8988T (cell line): ENCODE data around the gene TMEM179.
A peak's percentile ranks its signal among the peaks of the same experiment; 100 is the strongest.

ENCODE experiments used
- DNase-seq: peaks from one replicate; pipeline ENCODE4 v3.0.0; 2011

TMEM179 gene

GRCh38 chr14:104554088-104554607 is 50.4 kb downstream of the TMEM179 start:
- no peak for DNase-seq

DNA sequence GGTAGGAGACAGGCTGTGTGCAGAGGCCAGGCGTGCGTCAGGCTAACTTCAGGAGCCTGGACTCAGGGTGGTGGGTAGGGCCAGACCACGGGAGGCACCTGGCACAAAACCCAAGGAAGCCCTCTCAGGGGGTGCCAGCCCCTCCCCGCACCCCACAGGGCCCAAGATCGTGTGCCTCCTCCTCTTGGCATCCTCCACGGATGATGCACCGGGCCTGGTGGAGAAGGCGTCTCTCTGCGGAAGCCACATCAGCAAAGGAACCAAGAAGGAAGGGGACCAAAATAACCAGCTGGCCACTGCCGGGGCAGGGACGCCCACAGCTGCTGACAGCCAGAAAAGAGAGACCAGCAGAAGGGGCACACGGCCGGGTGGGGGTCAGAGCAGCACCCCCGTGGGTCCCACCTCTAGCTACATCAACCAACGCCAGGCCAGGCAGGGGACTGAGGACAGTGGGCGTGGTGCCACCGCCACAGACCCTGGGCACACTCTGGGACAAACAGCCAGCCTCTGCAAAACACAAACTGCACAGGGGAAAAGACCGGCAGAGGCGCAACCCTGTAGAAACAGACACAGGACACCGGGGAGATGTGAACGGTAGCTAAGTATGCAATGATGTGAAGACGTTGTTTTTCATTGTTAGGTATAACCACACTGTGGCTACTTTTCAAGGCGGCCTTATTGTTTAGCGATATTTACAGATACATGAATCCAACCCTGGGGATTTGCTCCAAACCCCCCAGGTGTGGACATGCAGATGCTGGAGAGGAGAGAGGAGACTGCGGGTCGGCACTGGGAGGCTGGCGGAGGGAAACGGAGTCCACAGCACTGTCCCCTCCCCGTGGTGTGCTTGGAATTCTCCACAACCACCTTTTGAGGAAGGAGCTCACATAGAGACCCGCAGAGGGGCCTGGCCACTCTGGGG is 51.1 kb downstream of the TMEM179 start:
- DNase-seq, result no peak

- no peak for DNase-seq
These were observed 51.8 kb downstream of the TMEM179 start for GRCh38 chr14:104552738-104553125.

- peak; percentile 33 for DNase-seq
These were observed 52.5 kb downstream of the TMEM179 start for GRCh38 chr14:104551851-104552737.

DNA sequence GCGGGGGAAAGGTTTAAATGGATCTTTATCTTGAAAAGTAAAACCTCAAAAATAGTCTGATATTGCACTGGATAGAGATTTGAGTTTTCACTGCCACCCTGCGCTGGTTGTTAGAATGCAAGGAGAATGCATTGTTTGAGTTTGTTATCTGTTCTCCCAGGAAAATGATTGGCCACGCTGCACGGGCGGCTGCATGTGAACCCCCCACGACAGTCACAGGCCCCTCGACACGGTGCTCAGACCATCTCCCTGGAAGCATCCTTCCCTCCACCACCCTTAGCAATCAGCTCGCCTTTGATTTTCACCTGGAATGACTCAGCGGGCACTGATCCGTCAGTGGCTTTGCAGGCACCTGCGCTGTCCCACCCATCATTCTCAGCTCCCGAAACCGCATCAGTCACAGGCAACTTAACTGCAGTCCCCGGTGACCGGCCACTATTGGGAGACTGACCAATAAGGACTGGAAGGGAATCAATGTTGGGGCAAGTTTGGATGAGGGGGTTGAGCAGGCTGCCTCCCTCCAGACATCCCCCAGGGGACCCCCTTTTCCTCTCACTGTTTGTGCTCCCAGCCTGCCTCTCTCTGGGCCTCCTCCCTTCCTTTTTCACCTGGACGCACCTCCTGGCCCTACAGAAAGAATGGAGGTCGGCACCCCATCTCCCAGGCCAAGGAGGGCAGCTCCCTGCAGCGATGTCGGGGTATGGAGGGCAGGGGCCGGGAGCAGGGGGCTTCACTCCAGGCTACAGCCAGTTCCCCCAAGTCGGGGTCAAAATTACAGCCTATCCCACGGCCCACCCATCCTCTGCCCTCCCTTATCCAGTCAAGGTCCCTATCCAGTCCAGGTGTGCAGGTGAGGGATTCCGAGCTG is 53.5 kb downstream of the TMEM179 start:
- DNase-seq, result no peak

- no peak for DNase-seq
These were observed 54.2 kb downstream of the TMEM179 start for GRCh38 chr14:104550340-104550860.

GRCh38 chr14:104549536-104550339 is 54.8 kb downstream of the TMEM179 start:
- no peak for DNase-seq

DNA sequence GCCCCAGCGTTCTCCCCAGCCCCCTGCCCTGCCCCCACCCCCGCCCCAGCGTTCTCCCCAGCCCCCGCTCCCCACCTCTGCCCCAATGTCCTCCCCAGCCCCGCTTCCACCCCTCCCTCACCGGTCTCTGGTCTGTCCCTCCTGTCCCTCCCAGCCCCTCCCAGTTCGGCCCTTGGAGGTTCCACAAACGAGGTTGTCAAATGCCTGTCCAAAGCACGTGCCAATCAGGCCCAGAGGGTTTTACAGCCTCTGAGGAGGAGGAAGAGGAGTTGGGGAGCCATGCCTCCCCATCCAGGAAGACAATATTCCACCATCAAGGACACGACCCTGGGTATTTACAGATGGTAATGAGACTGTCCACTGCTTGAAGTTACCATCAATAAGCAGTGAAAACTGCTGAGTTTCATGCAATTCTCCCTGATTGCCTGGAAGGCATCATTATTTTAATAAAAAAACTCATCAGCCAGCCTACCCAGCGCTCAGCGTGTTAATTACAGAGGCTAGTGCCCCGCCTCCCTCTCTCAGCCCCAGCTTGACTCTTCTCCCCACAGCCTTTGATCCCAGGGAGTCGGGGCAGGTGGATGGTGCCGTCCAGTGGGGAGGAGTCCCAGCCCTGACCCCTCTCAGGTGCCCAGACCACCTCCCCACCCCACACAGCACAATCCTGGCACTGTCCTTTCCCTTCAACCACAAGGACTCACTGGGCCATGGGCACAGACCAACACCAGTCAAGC is 55.6 kb downstream of the TMEM179 start:
- DNase-seq, result no peak

DNA sequence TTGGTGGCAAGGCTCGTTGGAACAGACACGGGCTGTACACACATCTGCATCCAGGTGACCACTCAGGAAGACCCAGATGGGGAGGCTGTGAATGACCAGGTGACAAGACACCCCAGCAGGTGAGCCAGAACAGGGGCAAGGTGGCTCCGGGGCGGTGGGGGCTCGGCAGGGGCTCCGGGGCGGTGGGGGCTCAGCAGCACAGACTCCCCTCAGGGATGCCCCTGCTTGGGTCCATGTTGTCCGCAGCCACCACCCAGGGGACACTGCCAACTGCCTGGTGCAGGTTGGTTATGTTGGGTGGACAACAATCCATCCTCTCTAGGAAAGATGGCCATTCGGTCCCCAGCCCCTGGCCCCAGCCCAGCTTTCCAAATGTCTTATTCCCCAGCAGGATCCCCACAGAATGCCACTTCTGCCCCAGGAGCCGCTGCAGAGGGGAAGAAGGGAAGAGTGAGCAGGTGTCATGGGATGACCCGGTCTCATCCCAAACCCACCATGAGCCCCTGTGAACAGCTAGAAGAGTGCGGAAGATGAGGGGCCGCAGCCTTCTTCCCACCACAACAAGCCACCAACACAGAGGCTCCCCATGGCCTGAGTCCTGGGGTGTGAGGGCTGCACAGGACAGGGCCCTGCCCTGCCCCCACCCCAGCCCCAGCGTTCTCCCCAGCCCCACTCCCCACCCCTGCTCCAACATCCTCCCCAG is 56.4 kb downstream of the TMEM179 start:
- no peak for DNase-seq

- DNase-seq, result no peak
These were observed 57.1 kb downstream of the TMEM179 start for GRCh38 chr14:104547310-104547997.

- no peak for DNase-seq
These were observed 57.8 kb downstream of the TMEM179 start for GRCh38 chr14:104546591-104547309.

- no peak for DNase-seq
These were observed 58.5 kb downstream of the TMEM179 start for GRCh38 chr14:104545942-104546501.

DNA sequence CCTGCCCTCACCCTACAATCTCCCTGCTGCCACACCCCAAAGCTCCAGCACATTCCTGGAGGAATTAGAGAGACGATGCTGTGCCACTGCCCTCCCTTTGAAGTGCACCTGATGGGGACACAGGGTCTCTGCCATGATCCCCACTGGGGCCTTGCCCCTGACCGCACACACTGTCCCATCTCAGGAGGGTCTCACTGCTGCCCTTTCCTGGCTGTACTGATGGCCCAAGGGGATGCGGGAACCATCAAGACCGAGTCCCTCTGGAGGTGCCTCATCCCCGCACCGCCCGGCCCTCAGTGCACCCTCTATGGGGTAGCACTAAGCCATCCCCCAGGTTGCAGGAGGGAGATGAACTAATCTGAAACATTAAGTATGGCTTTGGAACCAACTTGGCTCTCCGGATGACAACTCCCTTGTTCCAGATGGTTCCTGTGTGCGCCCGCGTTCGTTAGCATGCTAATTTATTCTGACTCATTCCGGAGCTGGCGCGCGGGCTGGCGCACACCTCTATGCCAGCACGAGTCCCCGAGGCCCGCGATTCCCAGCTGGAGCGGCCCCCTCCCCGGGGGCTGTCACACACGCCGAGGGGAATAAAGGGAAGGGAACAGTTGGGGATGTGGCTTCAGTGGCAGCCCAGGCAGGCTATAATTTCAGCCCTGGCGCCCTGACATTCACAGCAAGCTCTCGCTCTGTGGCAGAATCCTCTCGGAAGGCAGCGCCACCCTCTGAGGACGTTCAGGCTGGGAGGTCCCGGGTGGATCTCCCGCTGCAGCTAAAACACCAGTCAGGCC is 59.2 kb downstream of the TMEM179 start:
- DNase-seq, result no peak

- DNase-seq, result no peak
These were observed 60.1 kb downstream of the TMEM179 start for GRCh38 chr14:104544362-104544961.

DNA sequence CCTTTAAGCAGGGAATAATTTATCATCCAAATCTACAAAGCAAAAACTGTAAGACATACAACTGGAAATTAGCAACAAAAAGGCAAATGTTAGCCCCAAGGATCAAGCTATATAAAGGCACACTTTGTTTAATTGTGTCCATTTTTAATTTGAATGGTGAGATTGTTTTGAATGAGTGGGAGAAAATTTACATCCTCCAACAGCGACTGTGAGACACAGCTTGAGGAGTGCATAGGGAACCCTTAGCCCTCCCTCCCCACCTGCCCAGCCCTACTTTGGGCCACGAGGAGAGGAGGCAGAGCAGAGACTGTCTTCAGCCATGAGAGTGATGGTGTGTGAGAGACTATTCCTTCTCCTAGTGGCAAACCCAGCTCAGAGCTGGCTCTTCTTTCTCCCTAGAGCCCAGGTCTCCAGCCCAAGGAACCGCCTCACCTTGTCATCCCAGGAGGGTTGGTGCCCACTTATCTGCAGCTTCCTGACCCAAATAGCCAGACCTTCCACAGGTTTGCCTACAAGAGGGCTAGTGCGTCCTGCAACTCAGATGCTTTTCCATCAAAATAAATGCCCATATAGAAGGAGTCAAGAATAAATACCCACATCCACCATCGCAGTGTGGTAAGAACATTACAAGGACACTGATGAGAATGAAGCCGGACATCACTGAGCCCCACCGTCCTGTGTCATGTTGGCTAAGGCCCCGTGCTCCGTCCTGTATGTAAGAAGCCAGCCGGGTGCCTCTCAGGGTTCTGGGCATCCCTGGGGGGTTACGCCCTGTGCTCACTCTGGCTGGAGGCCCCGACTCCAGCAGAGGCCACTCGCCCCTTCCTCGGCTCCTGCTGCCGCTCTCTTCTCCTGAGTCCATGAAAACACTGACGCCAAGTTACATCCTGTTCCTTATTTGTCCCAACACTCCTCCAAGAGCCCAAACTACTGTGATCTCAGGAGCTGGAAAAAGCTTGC is 61.4 kb downstream of the TMEM179 start:
- no peak for DNase-seq
